HUES64 (cell line): Measurements from ENCODE around the gene TEX10.
A peak's percentile ranks its signal among the peaks of the same experiment; 100 is the strongest.

Experiments used
- H3K27ac ChIP-seq: 2 replicates; pipeline ENCODE4 v1.7.0; 2013; ENCODE audit warnings: low read depth, low read length, inconsistent platforms
- H3K27me3 ChIP-seq: 2 replicates; pipeline ENCODE4 v1.6.1; 2013; ENCODE audit warnings: mild to moderate bottlenecking, low read length; ENCODE audit not compliant: insufficient read depth
- H3K36me3 ChIP-seq: 2 replicates; pipeline ENCODE4 v1.6.1; 2013; ENCODE audit warnings: mild to moderate bottlenecking, low read length; ENCODE audit not compliant: insufficient read depth
- H3K4me1 ChIP-seq: 2 replicates; pipeline ENCODE4 v1.6.1; 2013; ENCODE audit warnings: mild to moderate bottlenecking, low read length, moderate library complexity; ENCODE audit not compliant: insufficient read depth
- H3K4me3 ChIP-seq: 2 replicates; pipeline ENCODE4 v1.5.1; 2013; ENCODE audit warnings: mild to moderate bottlenecking, low read length, moderate library complexity
- H3K9ac ChIP-seq: 2 replicates; pipeline ENCODE4 v1.6.1; 2013; ENCODE audit warnings: mild to moderate bottlenecking, low read depth, low read length
- H3K9me3 ChIP-seq: 2 replicates; pipeline ENCODE4 v1.6.1; 2013; ENCODE audit warnings: low read depth, low read length; ENCODE audit not compliant: insufficient read depth
- whole genome bisulfite sequencing: fragments of 150-250, 120-280 bp; methylation state at CpG from one replicate; pipeline ENCODE4 v1.1.7; 2013; ENCODE audit warnings: missing lambda C conversion rate; 5-methylcytosine and 5-hydroxymethylcytosine counted together

TEX10 gene

GRCh38 chr9:100370064-100370723, 17.5 kb upstream of the TEX10 start:
- Histone ChIP-seq H3K4me3 (no peak overlapping the region), H3K9ac (no peak overlapping the region), H3K27ac (no peak overlapping the region), H3K4me1 (no peaks in the 10 kb centered on the region), H3K36me3 (peaks cover 7% of the 10 kb centered on the region; the same call in 1 of the 2 replicates), H3K27me3 (no peaks in the 10 kb centered on the region), H3K9me3 (peaks cover 15% of the 10 kb centered on the region; the same call in 1 of the 2 replicates)
- WGBS, result 97% methylated on average over 7 of the region's 7 CpGs

- WGBS, result 90% methylated on average over 9 of the region's 9 CpGs
- Histone ChIP-seq H3K4me1 (no peaks in the 10 kb centered on the region; the same call in 1 of the 2 replicates), H3K9me3 (peaks cover 18% of the 10 kb centered on the region), H3K27ac (no peak overlapping the region), H3K9ac (no peak overlapping the region), H3K27me3 (no peaks in the 10 kb centered on the region), H3K36me3 (peaks cover 7% of the 10 kb centered on the region; the same call in 1 of the 2 replicates), H3K4me3 (no peak overlapping the region)
These were observed 15.9 kb upstream of the TEX10 start for GRCh38 chr9:100368672-100369071.

- Histone ChIP-seq H3K36me3 (peaks cover 7% of the 10 kb centered on the region; the same call in 1 of the 2 replicates), H3K27me3 (no peaks in the 10 kb centered on the region), H3K4me3 (no peak overlapping the region), H3K4me1 (no peaks in the 10 kb centered on the region; the same call in 1 of the 2 replicates), H3K27ac (no peak overlapping the region), H3K9me3 (peaks cover 25% of the 10 kb centered on the region), H3K9ac (no peak overlapping the region)
- WGBS, result 88% methylated on average over 5 of the region's 5 CpGs
These were observed 13.4 kb upstream of the TEX10 start for GRCh38 chr9:100366121-100366520.

- H3K4me3 ChIP-seq, result no peak overlapping the region
- no peaks in the 10 kb centered on the region; the same call in 1 of the 2 replicates for H3K4me1 ChIP-seq
- H3K36me3 ChIP-seq, result peaks cover 6% of the 10 kb centered on the region; the same call in 1 of the 2 replicates
- peaks cover 24% of the 10 kb centered on the region for H3K9me3 ChIP-seq
- H3K27me3 ChIP-seq, result no peaks in the 10 kb centered on the region
- H3K9ac ChIP-seq, result no peak overlapping the region
- WGBS, result 86% methylated on average over 8 of the region's 8 CpGs
- no peak overlapping the region for H3K27ac ChIP-seq
These were observed 11.3 kb upstream of the TEX10 start for GRCh38 chr9:100364013-100364412.

- Histone ChIP-seq H3K9ac (no peak overlapping the region), H3K9me3 (peaks cover 14% of the 10 kb centered on the region), H3K27ac (no peak overlapping the region), H3K4me1 (no peaks in the 10 kb centered on the region), H3K27me3 (no peaks in the 10 kb centered on the region), H3K36me3 (peaks cover 17% of the 10 kb centered on the region), H3K4me3 (no peak overlapping the region)
- 93% methylated on average over 1 of the region's 3 CpGs for WGBS
These were observed 6.3 kb upstream of the TEX10 start for GRCh38 chr9:100359057-100359456.

GRCh38 chr9:100357501-100357900, 4.8 kb upstream of the TEX10 start:
- Histone ChIP-seq H3K27ac (no peak overlapping the region), H3K36me3 (peaks cover 17% of the 10 kb centered on the region), H3K9me3 (peaks cover 4% of the 10 kb centered on the region; the same call in 1 of the 2 replicates), H3K4me3 (no peak overlapping the region), H3K27me3 (no peaks in the 10 kb centered on the region), H3K9ac (no peak overlapping the region), H3K4me1 (peaks cover 3% of the 10 kb centered on the region; the same call in 1 of the 2 replicates)
- 100% methylated on average over 1 of the region's 1 CpG for WGBS

- Histone ChIP-seq H3K9ac (no peak overlapping the region), H3K27me3 (no peaks in the 10 kb centered on the region), H3K4me3 (no peak overlapping the region), H3K27ac (no peak overlapping the region), H3K4me1 (peaks cover 8% of the 10 kb centered on the region; the same call in 1 of the 2 replicates), H3K36me3 (peaks cover 17% of the 10 kb centered on the region), H3K9me3 (peaks cover 4% of the 10 kb centered on the region; the same call in 1 of the 2 replicates)
- 98% methylated on average over 2 of the region's 2 CpGs for WGBS
These were observed 2.8 kb upstream of the TEX10 start for GRCh38 chr9:100355561-100355960.

- peaks cover 21% of the 10 kb centered on the region for H3K4me1 ChIP-seq
- peak overlapping the region; percentile 95 for H3K4me3 ChIP-seq
- peaks cover 17% of the 10 kb centered on the region for H3K36me3 ChIP-seq
- WGBS, result 94% methylated on average over 2 of the region's 2 CpGs
- H3K27me3 ChIP-seq, result no peaks in the 10 kb centered on the region
- no peak overlapping the region for H3K27ac ChIP-seq
- peaks cover 4% of the 10 kb centered on the region; the same call in 1 of the 2 replicates for H3K9me3 ChIP-seq
- H3K9ac ChIP-seq, result no peak overlapping the region
These were observed 1.5 kb upstream of the TEX10 start for GRCh38 chr9:100354121-100354800.

GRCh38 chr9:100352201-100352726, 478 bp downstream of the TEX10 start:
- Histone ChIP-seq H3K9me3 (no peaks in the 10 kb centered on the region; the same call in 1 of the 2 replicates), H3K4me1 (peaks cover 22% of the 10 kb centered on the region), H3K27me3 (no peaks in the 10 kb centered on the region), H3K4me3 (peak overlapping the region; percentile 95), H3K27ac (peak overlapping the region; percentile 95), H3K36me3 (peaks cover 22% of the 10 kb centered on the region), H3K9ac (peak overlapping the region; percentile 96)
- WGBS, result under 1% methylated on average over 43 of the region's 43 CpGs

- H3K4me3 ChIP-seq, result peak overlapping the region; percentile 95
- H3K27me3 ChIP-seq, result no peaks in the 10 kb centered on the region
- H3K9me3 ChIP-seq, result no peaks in the 10 kb centered on the region; the same call in 1 of the 2 replicates
- peak overlapping the region; percentile 96 for H3K9ac ChIP-seq
- H3K36me3 ChIP-seq, result peaks cover 30% of the 10 kb centered on the region
- H3K27ac ChIP-seq, result no peak overlapping the region
- 17% methylated on average over 5 of the region's 5 CpGs for WGBS
- H3K4me1 ChIP-seq, result peaks cover 22% of the 10 kb centered on the region
These were observed 1.2 kb downstream of the TEX10 start for GRCh38 chr9:100351508-100351907.

GRCh38 chr9:100350188-100350587, 2.6 kb downstream of the TEX10 start:
- peaks cover 37% of the 10 kb centered on the region for H3K36me3 ChIP-seq
- peaks cover 22% of the 10 kb centered on the region for H3K4me1 ChIP-seq
- 87% methylated on average over 1 of the region's 1 CpG for WGBS
- no peak overlapping the region for H3K9ac ChIP-seq
- H3K27me3 ChIP-seq, result no peaks in the 10 kb centered on the region
- H3K4me3 ChIP-seq, result peak overlapping the region; percentile 95
- H3K9me3 ChIP-seq, result no peaks in the 10 kb centered on the region; the same call in 1 of the 2 replicates
- no peak overlapping the region for H3K27ac ChIP-seq
